Measurements from ENCODE around the gene MNAT1. TPM values are rescaled to one million over a fixed set of nuclear protein-coding genes. Genes with fewer than 3 reads are reported as not detected.
"Not testable (repeated sequence)": the region's sequence is repeated elsewhere in the genome, so short reads cannot be mapped to it uniquely, and the experiment has no call there.

The MNAT1 gene
- total RNA-seq, 2 experiments from 2014 or later = 41.6 to 44.1 TPM

- no peak for TF ChIP-seq CTCF (IDR thresholded peaks at IDR 0.05)
- ChIA-PET POLR2A (no interaction called here), CTCF (no interaction called here)
- no peaks in the 10 kb centered on the region for H3K27me3 Mint-ChIP-seq
- no peak overlapping the region for H3K4me3 Mint-ChIP-seq
- H3K9me3 Mint-ChIP-seq = peaks cover 10% of the 10 kb centered on the region
- DNase-seq = no peak
- H3K4me1 Mint-ChIP-seq (ENCODE audit: low read depth) = no peaks in the 10 kb centered on the region
- peaks cover 24% of the 10 kb centered on the region for H3K36me3 Mint-ChIP-seq (ENCODE audit: low read depth)
- no peak for ATAC-seq
- no peak overlapping the region for H3K27ac Mint-ChIP-seq
- intact Hi-C loops (cut with micrococcal nuclease) = no loop called here
Observed at GRCh38 chr14:60839657-60840056, 105.1 kb downstream of the MNAT1 start.

GRCh38 chr14:60840313-60840712, 105.8 kb downstream of the MNAT1 start:
- intact Hi-C loops (cut with micrococcal nuclease) = no loop called here
- no peaks in the 10 kb centered on the region for H3K27me3 Mint-ChIP-seq

GRCh38 chr14:60845523-60845922, 111.0 kb downstream of the MNAT1 start:
- ATAC-seq = no peak
- peaks cover 4% of the 10 kb centered on the region for H3K4me1 Mint-ChIP-seq (ENCODE audit: low read depth)
- intact Hi-C loops (cut with micrococcal nuclease) = no loop called here
- CTCF ChIA-PET = no interaction called here
- peaks cover 8% of the 10 kb centered on the region for H3K9me3 Mint-ChIP-seq
- H3K27me3 Mint-ChIP-seq = no peaks in the 10 kb centered on the region
- H3K36me3 Mint-ChIP-seq (ENCODE audit: low read depth) = peaks cover 24% of the 10 kb centered on the region
- H3K4me3 Mint-ChIP-seq = no peak overlapping the region
- no peak overlapping the region for H3K27ac Mint-ChIP-seq
- DNase-seq = no peak
- no peak for TF ChIP-seq CTCF (IDR thresholded peaks at IDR 0.05)
- POLR2A ChIA-PET = no interaction called here

More at GRCh38 chr14:60840313-60840712, 105.8 kb downstream of the MNAT1 start:
- peaks cover 6% of the 10 kb centered on the region for H3K9me3 Mint-ChIP-seq
- no peaks in the 10 kb centered on the region for H3K4me1 Mint-ChIP-seq (ENCODE audit: low read depth)
- DNase-seq (no peak), ATAC-seq (no peak)
- H3K4me3 Mint-ChIP-seq = no peak overlapping the region
- no peak for TF ChIP-seq CTCF (IDR thresholded peaks at IDR 0.05)
- no peak overlapping the region for H3K27ac Mint-ChIP-seq
- H3K36me3 Mint-ChIP-seq (ENCODE audit: low read depth) = peaks cover 20% of the 10 kb centered on the region
- ChIA-PET CTCF (no interaction called here), POLR2A (no interaction called here)

GRCh38 chr14:60848066-60848465, 113.5 kb downstream of the MNAT1 start:
- no peak overlapping the region for H3K4me3 Mint-ChIP-seq
- H3K27ac Mint-ChIP-seq = no peak overlapping the region
- H3K9me3 Mint-ChIP-seq = peaks cover 17% of the 10 kb centered on the region
- ChIA-PET POLR2A (no interaction called here), CTCF (no interaction called here)
- TF ChIP-seq CTCF (IDR thresholded peaks at IDR 0.05) = no peak
- intact Hi-C loops (cut with micrococcal nuclease) = no loop called here
- ATAC-seq = no peak
- DNase-seq = no peak
- no peaks in the 10 kb centered on the region for H3K27me3 Mint-ChIP-seq
- peaks cover 4% of the 10 kb centered on the region for H3K4me1 Mint-ChIP-seq (ENCODE audit: low read depth)
- H3K36me3 Mint-ChIP-seq (ENCODE audit: low read depth) = peaks cover 47% of the 10 kb centered on the region

- CTCF ChIA-PET; H3K27ac Mint-ChIP-seq; H3K4me1 Mint-ChIP-seq (ENCODE audit: low read depth); intact Hi-C loops (cut with micrococcal nuclease); DNase-seq; H3K27me3 Mint-ChIP-seq; POLR2A ChIA-PET; H3K4me3 Mint-ChIP-seq; ATAC-seq: not testable (repeated sequence)
- peaks cover 17% of the 10 kb centered on the region for H3K9me3 Mint-ChIP-seq
- H3K36me3 Mint-ChIP-seq (ENCODE audit: low read depth) = peaks cover 66% of the 10 kb centered on the region
Observed at GRCh38 chr14:60851692-60852091, 117.1 kb downstream of the MNAT1 start.

GRCh38 chr14:60856111-60856510, 121.5 kb downstream of the MNAT1 start:
- DNase-seq = no peak
- H3K27ac Mint-ChIP-seq = no peak overlapping the region
- CTCF ChIA-PET = interaction anchor here (1.4 kb wide), 1 partner anchor 28 kb away, joined by 4 read pairs; no protein-coding TSS in a partner anchor
- TF ChIP-seq CTCF (IDR thresholded peaks at IDR 0.05) = no peak
- intact Hi-C loops (cut with micrococcal nuclease) = no loop called here
- POLR2A ChIA-PET = no interaction called here
- H3K36me3 Mint-ChIP-seq (ENCODE audit: low read depth) = peaks cover 55% of the 10 kb centered on the region
- no peaks in the 10 kb centered on the region for H3K27me3 Mint-ChIP-seq
- no peak overlapping the region for H3K4me3 Mint-ChIP-seq
- peaks cover 20% of the 10 kb centered on the region for H3K4me1 Mint-ChIP-seq (ENCODE audit: low read depth)
- ATAC-seq = no peak
- H3K9me3 Mint-ChIP-seq = peaks cover 14% of the 10 kb centered on the region

All from activated CD8-positive, alpha-beta T cell treated with anti-CD3 and anti-CD28 coated beads for 36 hours (primary cell).